ENCODE data around the gene CD5L. TPM values are rescaled to one million over a fixed set of nuclear protein-coding genes. Genes with fewer than 3 reads are reported as not detected.

CD5L gene
- total and polyA plus RNA-seq, 2 of the 13 experiments (the other 11 are each of a cell fraction or from before 2014, with no cell fraction given), result not detected

DNA sequence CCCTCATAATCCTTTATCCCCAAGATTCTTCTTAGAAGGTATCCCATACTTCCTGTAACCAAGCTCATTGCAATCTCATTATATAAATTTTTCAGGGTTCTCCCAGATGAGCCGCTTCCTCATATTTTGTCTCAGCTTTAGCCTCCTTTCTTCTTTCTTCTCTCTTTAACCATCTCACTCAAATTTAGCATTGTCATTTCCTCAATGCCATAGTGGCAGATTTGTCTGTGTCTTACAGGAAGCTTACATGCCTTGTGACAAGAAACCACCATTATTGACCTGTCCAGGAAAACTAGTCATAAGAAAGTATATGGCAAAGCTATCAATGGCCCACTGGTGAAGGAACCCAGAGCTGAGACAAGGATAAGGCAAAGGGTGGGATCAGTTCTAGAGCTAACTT, 58.7 kb downstream of the CD5L start:
- CTCF ChIA-PET (ENCODE audit: low intra/inter-chr PET ratio, low total read pairs), result no interaction called here

More for the DNA sequence above, 58.7 kb downstream of the CD5L start:
- Histone ChIP-seq H3K9ac (ENCODE audit: insufficient read depth, low read depth, low read length) (no peak overlapping the region), H4K20me1 (ENCODE audit: insufficient read depth, low read length) (no peaks in the 10 kb centered on the region), H3K36me3 (replicated peaks in 1 of 2; ENCODE audit: control insufficient read depth in 1 of 2, insufficient read depth in 2 of 2, low read length in 2 of 2) (no peaks in the 10 kb centered on the region), H2AFZ (ENCODE audit: low read length) (no peak overlapping the region), H3K27ac (ENCODE audit: extremely low read length, insufficient read depth, low read length) (no peak overlapping the region), H3K4me2 (ENCODE audit: low read depth, low read length) (no peak overlapping the region), H3K9me3 (ENCODE audit: low read length) (no peaks in the 10 kb centered on the region; the same call in 1 of the 2 replicates), H3K27me3 (ENCODE audit: control insufficient read depth in 1 of 2, insufficient read depth in 2 of 2, low read length in 2 of 2) (no peaks in the 10 kb centered on the region), H3K4me1 (ENCODE audit: insufficient read depth, low read length) (no peaks in the 10 kb centered on the region), H3K79me2 (ENCODE audit: insufficient read depth, low read length) (no peaks in the 10 kb centered on the region), H3K4me3 (replicated peaks in 1 of 3; ENCODE audit: insufficient read depth in 1 of 3, low read depth in 2 of 3, low read length in 3 of 3) (no peak overlapping the region)
- FAIRE-seq, result no peak
- POLR2A ChIA-PET, result no interaction called here
- DNase-seq (ENCODE audit: low spot score), result no peak
- WGBS (ENCODE audit: low lambda C conversion rate), result 3% methylated on average over 1 of the region's 1 CpG
- intact Hi-C loops (cut with micrococcal nuclease; ENCODE audit: unreplicated experiment), result no loop called here
- no peak for TF ChIP-seq SRSF4 (IDR thresholded peaks at IDR 0.05; ENCODE audit: low read depth, low read length, poor library complexity, severe bottlenecking)
- TF ChIP-seq, protein P1, sequence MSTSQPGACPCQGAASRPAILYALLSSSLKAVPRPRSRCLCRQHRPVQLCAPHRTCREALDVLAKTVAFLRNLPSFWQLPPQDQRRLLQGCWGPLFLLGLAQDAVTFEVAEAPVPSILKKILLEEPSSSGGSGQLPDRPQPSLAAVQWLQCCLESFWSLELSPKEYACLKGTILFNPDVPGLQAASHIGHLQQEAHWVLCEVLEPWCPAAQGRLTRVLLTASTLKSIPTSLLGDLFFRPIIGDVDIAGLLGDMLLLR (CRISPR knock-in tag; IDR thresholded peaks at IDR 0.05), result no peak
- no peak for TF ChIP-seq ZNF510 (CRISPR knock-in tag; IDR thresholded peaks at IDR 0.05; ENCODE audit: low read depth)
- TF ChIP-seq KAT2B (IDR thresholded peaks at IDR 0.05; ENCODE audit: borderline replicate concordance, low read depth, low read length), result no peak
- no peak for TF ChIP-seq HMG20B (CRISPR knock-in tag; conservative IDR thresholded peaks at IDR 0.05)
- TF ChIP-seq, protein P2, sequence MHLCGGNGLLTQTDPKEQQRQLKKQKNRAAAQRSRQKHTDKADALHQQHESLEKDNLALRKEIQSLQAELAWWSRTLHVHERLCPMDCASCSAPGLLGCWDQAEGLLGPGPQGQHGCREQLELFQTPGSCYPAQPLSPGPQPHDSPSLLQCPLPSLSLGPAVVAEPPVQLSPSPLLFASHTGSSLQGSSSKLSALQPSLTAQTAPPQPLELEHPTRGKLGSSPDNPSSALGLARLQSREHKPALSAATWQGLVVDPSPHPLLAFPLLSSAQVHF (CRISPR knock-in tag; IDR thresholded peaks at IDR 0.05), result no peak
- TF ChIP-seq ZSCAN21 (CRISPR knock-in tag; IDR thresholded peaks at IDR 0.05; ENCODE audit: borderline replicate concordance), result no peak
- no peak for TF ChIP-seq ZNF570 (CRISPR knock-in tag; IDR thresholded peaks at IDR 0.05; ENCODE audit: borderline replicate concordance)
- TF ChIP-seq, protein P3, sequence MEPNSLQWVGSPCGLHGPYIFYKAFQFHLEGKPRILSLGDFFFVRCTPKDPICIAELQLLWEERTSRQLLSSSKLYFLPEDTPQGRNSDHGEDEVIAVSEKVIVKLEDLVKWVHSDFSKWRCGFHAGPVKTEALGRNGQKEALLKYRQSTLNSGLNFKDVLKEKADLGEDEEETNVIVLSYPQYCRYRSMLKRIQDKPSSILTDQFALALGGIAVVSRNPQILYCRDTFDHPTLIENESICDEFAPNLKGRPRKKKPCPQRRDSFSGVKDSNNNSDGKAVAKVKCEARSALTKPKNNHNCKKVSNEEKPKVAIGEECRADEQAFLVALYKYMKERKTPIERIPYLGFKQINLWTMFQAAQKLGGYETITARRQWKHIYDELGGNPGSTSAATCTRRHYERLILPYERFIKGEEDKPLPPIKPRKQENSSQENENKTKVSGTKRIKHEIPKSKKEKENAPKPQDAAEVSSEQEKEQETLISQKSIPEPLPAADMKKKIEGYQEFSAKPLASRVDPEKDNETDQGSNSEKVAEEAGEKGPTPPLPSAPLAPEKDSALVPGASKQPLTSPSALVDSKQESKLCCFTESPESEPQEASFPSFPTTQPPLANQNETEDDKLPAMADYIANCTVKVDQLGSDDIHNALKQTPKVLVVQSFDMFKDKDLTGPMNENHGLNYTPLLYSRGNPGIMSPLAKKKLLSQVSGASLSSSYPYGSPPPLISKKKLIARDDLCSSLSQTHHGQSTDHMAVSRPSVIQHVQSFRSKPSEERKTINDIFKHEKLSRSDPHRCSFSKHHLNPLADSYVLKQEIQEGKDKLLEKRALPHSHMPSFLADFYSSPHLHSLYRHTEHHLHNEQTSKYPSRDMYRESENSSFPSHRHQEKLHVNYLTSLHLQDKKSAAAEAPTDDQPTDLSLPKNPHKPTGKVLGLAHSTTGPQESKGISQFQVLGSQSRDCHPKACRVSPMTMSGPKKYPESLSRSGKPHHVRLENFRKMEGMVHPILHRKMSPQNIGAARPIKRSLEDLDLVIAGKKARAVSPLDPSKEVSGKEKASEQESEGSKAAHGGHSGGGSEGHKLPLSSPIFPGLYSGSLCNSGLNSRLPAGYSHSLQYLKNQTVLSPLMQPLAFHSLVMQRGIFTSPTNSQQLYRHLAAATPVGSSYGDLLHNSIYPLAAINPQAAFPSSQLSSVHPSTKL (CRISPR knock-in tag; IDR thresholded peaks at IDR 0.05), result no peak
- no peak for ATAC-seq
- in situ Hi-C loops (cut with HindIII; ENCODE audit: extremely low pct_ligation_motif_present, low pct_unique_long_range_greater_than_20kb), result no loop called here
- BruUV-seq (replicated peaks), result no TSS peak

Data from HepG2 (cell line).